Measurements from ENCODE around the gene MAGEB1. TPM values are rescaled to one million over a fixed set of nuclear protein-coding genes. Genes with fewer than 3 reads are reported as not detected.
A peak's percentile ranks its signal among the peaks of the same experiment; 100 is the strongest.

The MAGEB1 gene
- total RNA-seq, 3 donors from 2014 or later (not counting 1 experiment from before 2014, with no cell fraction given): not detected

DNA sequence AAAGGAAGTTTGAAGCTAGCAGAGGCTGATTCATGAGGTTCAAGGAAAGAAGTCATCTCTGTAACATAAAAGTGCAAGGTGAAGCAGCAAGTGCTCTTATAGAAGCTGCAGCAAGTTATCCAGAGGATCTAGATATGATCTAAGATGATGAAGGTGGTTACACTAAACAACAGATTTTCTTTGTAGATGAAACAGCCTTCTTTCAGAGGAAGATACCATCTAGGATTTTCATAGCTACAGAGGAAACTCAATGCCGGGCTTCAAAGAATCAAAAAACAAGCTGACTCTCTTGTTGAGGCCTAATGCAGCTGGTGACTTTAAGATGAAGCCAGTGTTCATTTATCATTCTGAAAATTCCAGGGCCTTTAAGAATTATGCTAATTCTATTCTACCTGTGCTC, 33.5 kb downstream of the MAGEB1 start:
- no peak overlapping the region for H3K27ac ChIP-seq (ENCODE audit: low read length)
- intact Hi-C loops (cut with micrococcal nuclease): no loop called here
- 64% methylated on average over 1 of the region's 1 CpG for WGBS (ENCODE audit: insufficient coverage)
- DNase-seq (peak in 1 of 2 donors; percentile 13), ATAC-seq (no peak)
- H3K4me1 ChIP-seq (ENCODE audit: control insufficient read depth, insufficient read depth, low read length): no peaks in the 10 kb centered on the region
- H3K4me3 Mint-ChIP-seq: no peak overlapping the region
- no peaks in the 10 kb centered on the region for H3K4me1 Mint-ChIP-seq
- no peak overlapping the region for H3K4me3 ChIP-seq (ENCODE audit: low read length)
- no peak overlapping the region for H3K27ac Mint-ChIP-seq
- H3K27me3 Mint-ChIP-seq (ENCODE audit: low read depth in 2 of 2): peaks cover 0 to 9% of the 10 kb centered on the region in 2 donors
- H3K9me3 ChIP-seq (ENCODE audit: control insufficient read depth, insufficient read depth, low read length): no peaks in the 10 kb centered on the region
- no peaks in the 10 kb centered on the region for H3K27me3 ChIP-seq (ENCODE audit: control insufficient read depth, insufficient read depth, low read length)
- no peak for TF ChIP-seq CTCF (IDR thresholded peaks at IDR 0.05)
- H3K36me3 Mint-ChIP-seq: no peaks in the 10 kb centered on the region
- no peaks in the 10 kb centered on the region for H3K36me3 ChIP-seq (ENCODE audit: control insufficient read depth, insufficient read depth, low read length)
- H3K9me3 Mint-ChIP-seq: peaks cover 0 to 3% of the 10 kb centered on the region in 2 donors

DNA sequence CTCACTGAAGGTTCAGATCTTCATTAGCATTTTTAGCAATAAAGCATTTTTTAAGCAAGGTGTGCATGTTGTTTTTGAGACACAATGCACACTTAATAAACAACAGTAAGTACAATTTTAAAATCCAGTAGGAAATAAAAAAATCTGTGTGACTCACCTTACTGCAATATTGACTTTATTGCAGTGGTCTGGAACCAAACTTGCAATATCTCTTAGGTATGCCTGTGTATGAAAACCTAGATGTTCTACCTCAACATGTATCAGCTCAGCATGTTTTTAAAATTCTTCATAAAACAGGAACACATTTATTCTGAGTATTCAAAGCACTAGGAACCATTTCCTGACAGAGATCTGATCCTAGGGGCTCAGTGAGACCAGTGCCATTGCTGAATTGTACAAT, 35.6 kb downstream of the MAGEB1 start:
- Mint-ChIP-seq H3K4me1 (no peaks in the 10 kb centered on the region), H3K9me3 (peaks cover 0 to 3% of the 10 kb centered on the region in 2 donors)
- H3K4me3 ChIP-seq (ENCODE audit: low read length): no peak overlapping the region

GRCh38 chrX:30283456-30284200, 36.7 kb downstream of the MAGEB1 start:
- 55% methylated on average over 2 of the region's 3 CpGs for WGBS (ENCODE audit: insufficient coverage)
- peaks cover 0 to 2% of the 10 kb centered on the region in 2 donors for H3K9me3 Mint-ChIP-seq
- ATAC-seq (no peak), DNase-seq (no peak)
- no peaks in the 10 kb centered on the region for H3K4me1 Mint-ChIP-seq
- Histone ChIP-seq H3K27ac (ENCODE audit: low read length) (no peak overlapping the region), H3K4me1 (ENCODE audit: control insufficient read depth, insufficient read depth, low read length) (no peaks in the 10 kb centered on the region), H3K27me3 (ENCODE audit: control insufficient read depth, insufficient read depth, low read length) (no peaks in the 10 kb centered on the region), H3K36me3 (ENCODE audit: control insufficient read depth, insufficient read depth, low read length) (no peaks in the 10 kb centered on the region), H3K4me3 (ENCODE audit: low read length) (no peak overlapping the region), H3K9me3 (ENCODE audit: control insufficient read depth, insufficient read depth, low read length) (no peaks in the 10 kb centered on the region)
- H3K36me3 Mint-ChIP-seq: no peaks in the 10 kb centered on the region
- H3K4me3 Mint-ChIP-seq: no peak overlapping the region
- no peak overlapping the region for H3K27ac Mint-ChIP-seq
- intact Hi-C loops (cut with micrococcal nuclease): no loop called here
- TF ChIP-seq CTCF (IDR thresholded peaks at IDR 0.05): no peak
- H3K27me3 Mint-ChIP-seq (ENCODE audit: low read depth in 2 of 2): no peaks in the 10 kb centered on the region

More for the DNA sequence above, 35.6 kb downstream of the MAGEB1 start:
- Histone ChIP-seq H3K36me3 (ENCODE audit: control insufficient read depth, insufficient read depth, low read length) (no peaks in the 10 kb centered on the region), H3K27ac (ENCODE audit: low read length) (no peak overlapping the region), H3K27me3 (ENCODE audit: control insufficient read depth, insufficient read depth, low read length) (no peaks in the 10 kb centered on the region), H3K9me3 (ENCODE audit: control insufficient read depth, insufficient read depth, low read length) (no peaks in the 10 kb centered on the region), H3K4me1 (ENCODE audit: control insufficient read depth, insufficient read depth, low read length) (no peaks in the 10 kb centered on the region)
- H3K27me3 Mint-ChIP-seq (ENCODE audit: low read depth in 2 of 2): peaks cover 0 to 7% of the 10 kb centered on the region in 2 donors
- DNase-seq: no peak
- H3K4me3 Mint-ChIP-seq: no peak overlapping the region
- H3K27ac Mint-ChIP-seq: no peak overlapping the region
- H3K36me3 Mint-ChIP-seq: no peaks in the 10 kb centered on the region
- intact Hi-C loops (cut with micrococcal nuclease): no loop called here
- ATAC-seq: no peak
- TF ChIP-seq CTCF (IDR thresholded peaks at IDR 0.05): no peak

Data from natural killer cell (primary cell).